Cardiac septum (tissue), 1 donor: ENCODE results near the gene GMEB2. TPM values are rescaled to one million over a fixed set of nuclear protein-coding genes. Genes with fewer than 3 reads are reported as not detected.
A peak's percentile ranks its signal among the peaks of the same experiment; 100 is the strongest.
"Not testable (repeated sequence)": the region's sequence is repeated elsewhere in the genome, so short reads cannot be mapped to it uniquely, and the experiment has no call there.

Source experiments
- DNase-seq: peaks from one replicate; pipeline ENCODE4 v3.0.0-alpha.2; 2020; ENCODE audit warnings: low spot score
- intact Hi-C: fragments of 100-400 bp; cut with DNase I; formaldehyde crosslinking; loops from one replicate; pipeline ENCODE4 v1.14.0; 2022
- total RNA-seq: library from RNA; stranded (reverse); fragmentation: NEBNext Ultra II Directional; extraction: Animal tissue kit (Norgen Biotek cat#: 25700); gene quantifications from one replicate; pipeline ENCODE4 v1.2.1, GENCODE V29; 2021
- donor health status: DM: no; HTN: no; CAD: no.

Gene GMEB2
- total RNA-seq, 1 donor from 2014 or later = 6.8 TPM

DNA sequence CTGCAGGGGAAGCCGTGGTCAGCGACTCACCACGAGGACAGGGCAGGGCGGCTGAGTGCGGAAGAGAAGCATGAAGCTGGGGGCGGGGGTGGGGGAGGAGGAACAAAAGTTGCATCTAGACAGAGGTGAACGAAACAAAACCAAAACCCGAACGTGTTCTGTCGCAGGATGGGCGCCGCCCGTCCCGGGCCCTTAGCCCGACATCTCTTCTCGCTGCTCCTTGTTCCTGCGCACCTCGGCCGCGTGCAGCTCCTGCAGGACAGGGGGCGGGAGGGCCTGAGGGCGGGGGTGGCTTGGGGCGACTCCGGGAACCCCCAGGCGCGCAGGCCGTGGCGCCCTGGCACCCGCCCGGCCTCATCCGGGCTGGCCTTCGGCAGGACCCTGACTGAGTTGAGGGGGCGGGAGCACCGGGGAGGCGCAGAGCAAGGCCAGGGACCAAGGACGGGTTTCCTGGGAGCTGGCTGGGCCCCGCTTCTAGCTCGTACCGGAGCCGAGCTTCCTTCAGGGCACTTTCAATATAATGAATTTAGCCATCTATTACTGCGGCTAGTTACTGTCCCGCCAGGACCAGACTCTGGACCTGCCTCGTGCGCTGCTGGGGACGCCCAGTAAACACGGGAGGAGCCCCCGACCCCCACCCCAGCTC is 14.4 kb upstream of the GMEB2 start:
- intact Hi-C loops = no loop called here
- no peak for DNase-seq

DNA sequence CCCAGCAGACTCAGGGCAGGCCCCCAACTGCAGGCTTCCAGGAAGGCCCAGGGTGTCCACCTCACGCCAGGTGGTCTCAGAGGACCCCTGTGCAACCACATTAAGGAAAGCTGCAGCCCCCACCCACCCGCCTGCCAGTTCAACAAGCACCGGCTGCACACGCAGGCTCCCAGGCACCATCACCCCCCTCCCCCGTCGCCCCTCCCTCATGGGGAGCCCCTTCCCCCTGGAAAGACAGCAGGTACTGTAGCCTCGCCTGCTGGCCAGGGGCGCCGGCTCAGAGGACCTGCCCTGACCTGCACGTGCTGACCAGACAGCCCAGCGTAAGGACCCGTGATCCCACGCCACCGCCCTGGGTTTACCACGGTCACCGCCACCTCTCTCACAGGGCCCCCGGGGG is 13.8 kb upstream of the GMEB2 start:
- intact Hi-C loops, DNase-seq: not testable (repeated sequence)

DNA sequence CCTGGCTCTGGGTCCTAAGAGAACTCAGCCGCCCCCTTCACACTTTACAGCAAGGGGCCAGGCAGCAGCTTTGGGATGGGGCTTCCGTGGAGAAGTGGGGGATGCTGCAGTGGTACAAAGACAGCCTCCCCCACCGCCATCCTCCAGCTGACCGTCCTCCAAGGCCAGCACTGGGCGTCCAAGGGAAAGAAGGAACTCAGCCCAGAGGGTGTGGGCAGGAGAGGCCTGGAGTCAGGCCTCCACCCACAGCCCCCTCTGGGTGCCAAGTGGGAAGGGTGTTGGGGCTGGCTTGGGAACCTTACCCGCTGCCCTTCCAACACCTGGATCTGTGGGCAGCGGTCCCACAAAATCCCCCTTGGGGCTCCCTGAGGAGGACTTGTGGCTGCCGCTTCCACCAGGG is 13.2 kb upstream of the GMEB2 start:
- intact Hi-C loops = no loop called here
- DNase-seq = no peak

DNA sequence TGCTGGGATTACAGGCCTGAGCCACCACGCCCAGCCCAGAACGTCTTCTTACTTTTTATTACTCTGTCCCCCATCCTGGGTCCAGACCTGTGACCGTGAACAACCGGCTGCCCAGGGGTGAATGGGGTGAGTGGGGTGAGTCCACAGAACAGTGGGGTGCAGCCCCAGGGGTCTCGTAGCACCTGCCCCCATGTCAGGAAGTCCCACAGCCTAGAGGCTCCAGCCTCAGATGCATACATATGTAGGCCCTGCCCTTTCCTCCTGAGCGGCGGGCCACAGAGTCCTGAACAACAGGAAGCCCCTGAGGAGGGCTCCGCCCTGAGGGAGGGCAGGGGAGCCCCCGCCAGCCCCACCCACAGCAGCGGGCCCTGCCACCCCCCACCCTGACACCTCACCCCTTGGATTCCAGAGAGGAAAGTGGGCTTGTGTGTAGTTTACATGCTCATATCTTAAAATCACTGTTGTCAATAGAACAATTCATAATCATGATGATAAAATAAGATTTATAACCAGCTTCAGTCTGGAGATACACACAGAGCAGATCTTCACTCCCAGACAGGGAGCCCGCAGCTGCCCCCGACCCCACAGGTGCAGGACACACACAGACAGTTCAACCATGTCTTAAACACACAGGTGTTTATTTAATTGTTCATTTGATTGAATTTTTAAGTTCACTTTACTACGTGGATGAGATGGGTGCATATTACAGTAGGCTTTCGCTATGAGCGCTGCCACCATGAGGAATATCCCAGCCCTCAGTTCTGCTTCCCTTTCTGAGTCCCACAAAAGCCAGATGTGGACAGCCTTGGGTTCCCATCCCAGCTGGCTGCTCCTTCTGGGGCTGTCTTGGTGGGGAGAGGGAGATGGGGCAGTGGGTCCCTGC is 12.4 kb upstream of the GMEB2 start:
- intact Hi-C loops = no loop called here

DNA sequence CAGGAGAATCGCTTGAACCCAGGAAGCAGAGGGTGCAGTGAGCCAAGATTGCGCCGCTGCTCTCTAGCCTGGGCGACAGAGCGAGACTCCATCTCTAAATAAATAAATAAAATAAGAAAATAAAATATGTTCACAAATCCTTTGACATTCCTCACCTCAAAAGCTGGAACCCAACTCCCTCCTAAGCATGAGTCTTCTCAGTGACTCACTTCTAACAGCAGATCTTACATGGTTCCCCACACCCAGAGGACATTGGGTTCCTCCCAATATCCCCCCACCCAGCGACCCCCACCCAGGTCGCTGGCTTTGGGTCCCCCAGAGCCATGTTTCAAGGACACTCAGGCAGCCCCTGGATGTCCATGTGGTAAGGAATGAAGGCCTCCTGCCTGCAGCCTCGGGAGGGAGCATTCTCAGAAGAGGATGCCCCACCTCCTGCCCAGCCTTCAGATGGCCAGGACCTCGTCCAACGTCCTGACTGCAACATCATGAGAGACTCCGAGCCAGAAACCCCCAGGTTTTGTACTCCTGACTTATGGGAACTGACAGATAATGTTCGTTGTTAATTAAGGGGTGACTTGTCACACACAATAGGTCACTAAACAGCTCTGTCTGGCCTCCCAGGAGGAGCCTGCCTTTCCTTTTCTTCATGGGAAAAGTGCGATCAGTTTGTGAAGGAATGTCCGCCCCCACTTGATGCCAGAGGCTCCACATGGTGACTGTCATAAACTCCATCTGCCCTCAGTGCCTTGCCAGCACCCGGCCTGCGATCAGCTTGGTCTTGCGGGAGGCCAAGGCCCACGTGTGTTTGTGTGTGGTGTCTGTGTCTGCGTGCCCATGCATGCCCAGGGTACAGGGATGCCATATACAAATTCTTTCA is 10.1 kb upstream of the GMEB2 start:
- intact Hi-C loops = no loop called here
- DNase-seq = no peak

More for the DNA sequence above, 12.4 kb upstream of the GMEB2 start:
- DNase-seq = no peak

DNA sequence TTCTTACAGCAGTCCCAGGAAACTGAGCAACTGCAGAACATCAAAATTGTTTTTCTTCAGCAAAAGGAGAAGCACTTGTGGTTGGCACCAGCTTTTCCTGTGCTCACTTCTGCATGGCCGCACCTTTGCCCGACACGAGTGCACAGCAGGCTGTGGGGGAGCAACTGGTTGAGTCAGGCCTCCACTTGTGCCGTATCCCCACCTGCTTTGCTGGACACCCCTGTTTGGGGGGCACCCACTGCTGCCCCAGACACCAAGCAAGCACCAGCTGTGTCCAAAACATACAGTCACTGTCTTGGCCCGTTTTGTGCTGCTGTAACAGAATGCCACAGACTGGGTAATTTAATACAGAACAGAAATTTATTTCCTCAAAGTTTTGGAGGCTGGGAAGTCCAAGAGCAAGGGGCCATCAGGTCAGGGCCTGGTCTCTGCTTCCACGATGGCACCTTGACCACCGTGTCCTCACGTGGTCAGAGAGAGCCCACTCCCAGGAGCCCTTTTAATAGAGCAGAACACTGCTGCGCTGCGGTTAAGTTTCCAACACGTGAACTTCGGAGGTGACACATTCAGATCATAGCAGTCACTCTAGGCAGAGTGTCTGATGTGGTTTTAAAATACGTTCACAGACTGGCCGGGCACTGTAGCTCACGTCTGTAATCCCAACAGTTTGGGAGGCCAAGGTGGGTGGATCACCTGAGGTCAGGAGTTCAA is 8.7 kb upstream of the GMEB2 start:
- DNase-seq = no peak

DNA sequence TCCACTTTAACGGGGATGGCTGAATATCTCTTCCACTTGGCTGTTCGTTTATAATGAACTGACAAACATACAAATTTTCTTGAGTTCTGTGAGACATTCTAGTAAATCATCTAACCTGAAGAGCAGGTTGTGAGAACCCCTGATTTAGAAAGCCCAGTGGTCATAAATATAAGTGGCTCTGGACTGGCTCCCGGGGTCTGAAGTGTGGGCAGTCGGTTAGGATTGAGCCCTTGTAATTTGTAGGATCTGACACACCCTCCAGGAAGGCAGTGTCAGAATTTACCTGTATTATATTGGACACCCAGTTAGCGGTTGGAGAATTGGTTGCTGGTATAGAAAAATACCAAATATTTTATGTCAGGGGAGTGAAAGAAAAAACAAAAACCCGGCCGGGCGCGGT is 6.8 kb upstream of the GMEB2 start:
- DNase-seq = no peak

More for the DNA sequence above, 8.7 kb upstream of the GMEB2 start:
- intact Hi-C loops = no loop called here

DNA sequence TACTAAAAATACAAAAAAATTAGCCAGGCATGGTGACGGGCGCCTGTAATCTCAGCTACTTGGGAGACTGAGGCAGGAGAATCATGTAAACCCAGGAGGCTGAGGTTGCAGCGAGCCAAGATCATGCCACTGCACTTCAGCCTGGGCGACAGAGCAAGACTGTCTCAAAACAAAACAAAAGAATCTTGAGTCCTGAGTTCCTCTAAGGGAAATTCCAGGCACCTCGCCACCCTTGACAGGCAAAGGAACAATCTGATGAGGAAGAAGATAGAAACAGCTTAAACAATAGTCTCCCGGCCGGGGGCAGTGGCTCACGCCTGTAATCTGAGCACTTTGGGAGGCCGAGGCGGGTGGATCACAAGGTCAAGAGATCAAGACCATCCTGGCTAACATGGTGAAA is 4.5 kb upstream of the GMEB2 start:
- intact Hi-C loops, DNase-seq: not testable (repeated sequence)

More for the DNA sequence above, 6.8 kb upstream of the GMEB2 start:
- intact Hi-C loops = no loop called here

DNA sequence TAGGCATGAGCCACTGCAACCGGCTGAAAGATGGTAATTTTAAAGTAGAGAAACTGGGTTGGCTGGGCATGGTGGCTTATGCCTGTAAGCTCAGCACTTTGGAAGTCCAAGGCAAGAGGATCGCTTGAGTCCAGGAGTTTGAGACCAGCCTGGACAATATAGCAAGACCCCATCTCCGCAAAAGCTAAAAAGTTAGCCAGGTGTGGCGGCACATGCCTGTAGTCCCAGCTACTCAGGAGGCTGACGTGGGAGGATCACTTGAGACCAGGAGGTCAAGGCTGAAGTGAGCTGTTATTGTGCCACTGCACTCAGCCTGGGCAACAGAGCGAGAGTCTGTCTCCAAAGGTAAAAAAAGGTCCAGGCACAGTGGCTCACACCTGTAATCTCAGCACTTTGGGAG is 4.1 kb upstream of the GMEB2 start:
- DNase-seq = not testable (repeated sequence)

DNA sequence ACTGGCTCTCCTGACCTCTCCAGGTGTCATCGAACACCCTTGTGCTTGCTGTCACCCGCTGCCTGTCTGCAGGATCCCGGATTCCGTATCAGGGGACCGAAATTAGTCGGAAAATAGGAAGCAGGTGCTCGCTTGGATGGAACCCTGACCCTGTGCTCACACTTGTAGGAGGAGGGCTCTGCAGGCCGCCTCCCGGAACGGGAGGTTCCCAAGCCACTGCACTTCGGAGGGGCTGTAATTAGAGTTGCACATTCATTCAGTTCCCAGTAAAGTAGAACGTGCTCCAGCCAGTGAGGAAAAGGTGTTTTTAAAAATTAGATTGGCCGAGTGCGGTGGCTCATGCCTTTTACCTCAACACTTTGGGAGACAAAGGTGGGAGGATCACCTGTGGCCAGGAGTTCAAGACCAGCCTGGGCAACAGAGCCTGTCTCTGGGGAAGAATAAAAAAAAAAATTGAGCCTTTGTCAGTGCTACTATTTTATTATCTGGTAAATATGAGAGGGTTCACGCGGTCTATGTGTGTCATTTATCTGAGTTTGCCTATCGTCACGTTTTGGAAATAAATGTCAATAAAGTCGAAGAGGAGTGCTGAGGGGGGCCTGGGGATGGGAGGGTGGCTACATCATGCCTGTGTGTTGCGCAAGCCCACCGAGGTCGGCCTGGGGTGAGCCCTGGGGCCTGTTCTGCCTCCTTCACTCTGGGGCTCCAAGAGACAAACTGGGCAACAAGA is 1.5 kb upstream of the GMEB2 start:
- intact Hi-C loops = loop anchor here (5.0 kb wide), 1 partner anchor 114 kb away; no protein-coding TSS in a partner anchor
- no peak for DNase-seq

More for the DNA sequence above, 4.1 kb upstream of the GMEB2 start:
- intact Hi-C loops = not testable (repeated sequence)

DNA sequence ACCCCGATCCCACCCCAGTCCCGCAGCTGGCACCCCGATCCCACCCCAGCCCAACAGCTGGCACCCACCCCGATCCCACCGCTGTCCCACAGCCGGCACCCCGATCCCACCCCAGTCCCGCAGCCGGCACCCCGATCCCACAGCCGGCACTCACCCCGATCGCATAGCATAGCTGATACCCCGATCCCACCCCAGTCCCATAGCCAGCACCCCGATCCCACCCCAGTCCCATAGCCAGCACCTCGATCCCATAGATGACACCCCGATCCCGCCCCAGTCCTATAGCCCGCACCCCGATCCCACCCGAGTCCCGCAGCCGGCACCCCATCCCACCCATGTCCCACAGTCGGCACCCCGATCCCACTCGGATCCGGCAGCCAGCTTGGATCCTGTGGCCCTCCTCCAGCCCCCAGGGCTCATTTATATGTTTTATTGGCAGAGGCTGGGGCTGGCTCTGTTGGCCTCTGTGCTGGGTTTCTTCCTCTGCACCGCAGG is 897 bp upstream of the GMEB2 start:
- intact Hi-C loops = loop anchor here (5.0 kb wide), 1 partner anchor 115 kb away; no protein-coding TSS in a partner anchor
- DNase-seq = no peak

DNA sequence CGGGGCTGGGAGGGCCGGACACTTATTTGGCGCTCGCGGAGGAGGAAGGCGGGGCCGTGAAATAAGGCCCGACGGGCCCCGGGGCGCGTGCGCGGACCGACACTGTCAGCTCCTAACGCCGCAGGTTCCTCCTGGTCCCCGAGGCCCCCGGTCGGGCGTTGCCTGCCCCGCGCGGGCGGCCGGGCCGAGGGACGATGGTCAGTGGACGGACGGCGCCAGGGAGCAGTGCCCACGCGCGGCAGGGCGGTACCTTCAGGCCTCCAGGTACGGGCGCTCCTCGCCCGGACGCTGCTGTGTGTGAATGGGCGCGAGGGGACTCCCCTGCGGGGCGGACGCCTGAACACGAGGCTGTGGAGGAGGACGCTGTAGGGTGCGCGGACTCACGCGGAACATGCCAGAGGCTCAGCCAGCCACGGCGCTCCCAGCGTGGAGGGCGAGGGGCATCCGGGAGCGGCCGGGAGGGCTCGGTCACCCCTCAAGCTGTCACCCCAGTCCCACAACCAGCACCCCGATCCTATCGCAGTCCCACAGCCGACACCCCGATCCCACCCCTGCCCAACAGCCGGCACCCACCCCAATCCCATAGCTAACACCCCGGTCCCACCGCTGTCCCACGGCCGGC is 339 bp upstream of the GMEB2 start:
- DNase-seq = peak; percentile 97
- intact Hi-C loops = loop anchor here (5.0 kb wide), 1 partner anchor 115 kb away; no protein-coding TSS in a partner anchor

DNA sequence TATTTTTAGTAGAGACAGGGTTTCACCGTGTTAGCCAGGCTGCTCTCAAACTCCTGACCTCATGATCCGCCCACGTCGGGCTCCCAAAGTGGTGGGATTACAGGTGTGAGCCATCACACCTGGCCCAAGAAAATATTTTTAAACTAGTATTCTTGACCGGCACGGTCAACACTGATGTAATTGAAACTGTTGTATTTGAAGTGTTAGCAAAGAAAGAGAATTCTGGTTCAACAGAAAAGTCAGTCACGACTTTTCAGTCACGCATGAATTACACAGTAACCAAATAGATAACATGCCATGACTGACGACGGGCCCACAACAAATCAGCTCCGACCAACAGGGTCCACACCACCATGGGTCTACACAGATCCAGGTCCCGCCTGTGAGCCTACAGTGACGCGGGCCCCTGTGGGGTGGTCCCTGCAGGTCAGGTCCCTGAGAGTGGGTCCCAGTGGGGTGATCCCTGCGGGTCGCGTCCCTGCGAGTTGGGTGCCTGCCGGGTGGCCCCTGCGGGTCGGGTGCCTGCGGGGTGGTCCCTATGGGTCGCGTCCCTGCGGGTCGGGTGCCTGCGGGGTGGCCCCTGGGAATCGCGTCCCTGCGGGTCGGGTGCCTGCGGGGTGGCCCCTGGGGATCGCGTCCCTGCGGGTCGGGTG is 1.0 kb downstream of the GMEB2 start:
- intact Hi-C loops = loop anchor here (1.0 to 5.0 kb wide), 2 partner anchors 32 to 116 kb away; partner anchors contain the start of gene RTEL1
- DNase-seq = no peak

DNA sequence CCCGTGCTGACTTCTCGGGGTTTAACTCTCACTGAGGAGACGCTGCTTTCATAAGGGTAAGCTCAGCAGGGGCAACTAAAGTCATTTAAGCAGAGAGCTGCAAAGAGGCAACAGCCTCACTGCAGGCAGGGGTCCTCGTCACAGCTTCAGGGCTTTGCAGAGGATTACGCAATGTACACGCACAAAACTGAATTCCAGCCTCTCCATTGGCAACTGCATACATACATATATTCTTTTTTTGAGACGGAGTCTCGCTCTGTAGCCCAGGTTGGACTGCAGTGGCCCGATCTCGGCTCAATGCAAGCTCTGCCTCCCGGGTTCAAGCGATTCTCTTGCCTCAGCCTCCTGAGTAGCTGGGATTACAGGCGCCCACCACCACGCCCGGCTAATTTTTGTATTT is 2.4 kb downstream of the GMEB2 start:
- intact Hi-C loops = no loop called here
- DNase-seq = no peak

DNA sequence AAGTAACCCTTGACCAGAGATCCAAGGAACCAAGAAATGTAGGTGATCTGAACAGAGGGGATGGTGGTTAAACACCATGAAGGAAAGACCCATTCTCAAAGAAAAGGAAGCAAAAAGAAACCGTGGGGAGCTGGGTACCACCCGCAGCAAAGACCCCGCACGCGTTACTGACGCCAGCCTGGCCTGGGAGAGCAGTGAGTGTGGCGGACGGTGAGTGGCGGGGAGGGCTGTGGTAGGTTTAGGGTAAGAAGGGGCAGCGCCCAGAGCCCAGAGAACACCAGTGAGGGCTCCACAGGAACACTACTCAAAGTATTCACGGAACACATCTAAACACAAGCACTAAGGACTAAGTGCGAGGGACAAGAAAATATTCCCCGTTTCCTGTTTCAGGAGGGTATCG is 4.2 kb downstream of the GMEB2 start:
- DNase-seq = no peak
- intact Hi-C loops = no loop called here

DNA sequence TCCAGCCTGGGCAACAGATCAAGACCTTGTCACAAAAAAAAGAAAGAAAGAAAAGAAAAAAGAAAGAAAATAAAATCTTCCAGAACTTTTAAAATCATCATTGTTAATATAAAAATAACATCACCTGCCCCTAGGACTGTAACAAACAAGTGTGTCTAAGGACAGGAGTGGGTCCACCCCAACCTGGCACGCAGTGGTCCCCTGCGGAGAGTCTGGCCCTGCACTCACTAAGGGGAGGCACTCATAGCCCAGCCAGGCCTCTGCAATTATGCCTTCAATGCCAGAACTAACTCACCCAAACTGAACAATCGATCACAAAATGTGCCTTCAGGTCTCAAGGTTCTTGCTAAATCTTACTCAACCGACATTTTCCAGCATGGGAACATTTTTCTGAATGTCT is 4.8 kb downstream of the GMEB2 start:
- DNase-seq = no peak
- intact Hi-C loops = no loop called here

DNA sequence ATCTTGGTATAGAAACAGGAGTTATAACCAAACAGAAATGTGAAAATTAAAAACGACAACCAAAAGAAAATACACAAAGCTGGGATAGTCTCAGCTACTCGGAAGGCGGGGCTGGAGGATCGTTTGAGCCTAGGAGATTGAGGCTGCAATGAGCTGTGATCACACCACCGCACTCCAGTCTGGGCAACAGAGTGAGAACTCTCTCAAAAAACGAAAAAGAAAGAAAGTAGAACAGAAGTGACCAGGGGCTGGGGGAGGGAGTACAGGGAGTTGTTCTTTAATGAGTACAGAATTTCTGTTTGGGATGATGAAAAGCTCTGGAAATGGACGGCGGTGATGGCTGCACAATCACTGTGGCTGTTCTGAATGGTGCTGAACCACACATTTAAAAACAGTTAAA is 5.9 kb downstream of the GMEB2 start:
- no peak for DNase-seq
- intact Hi-C loops = no loop called here
